K562 (cell line): Measurements from ENCODE around the gene EBF4. TPM values are rescaled to one million over a fixed set of nuclear protein-coding genes. Genes with fewer than 3 reads are reported as not detected.

ENCODE experiments used
- BHLHE40 ChIP-seq: IDR thresholded peaks from 2 replicates; pipeline ENCODE4 v1.6.1; 2011; ENCODE audit warnings: low read length, improper control_type of control experiment
- CREBBP ChIP-seq: IDR thresholded peaks from one replicate; pipeline ENCODE4 v1.6.1; 2012; ENCODE audit warnings: low read depth, mild to moderate bottlenecking, control low read depth, inconsistent platforms, low read length
- DNMT1 ChIP-seq: fragments of 450-650 bp; IDR thresholded peaks from 2 replicates; pipeline ENCODE4 v1.6.1; 2016; ENCODE audit warnings: antibody characterized with exemption, mild to moderate bottlenecking
- FOSL1 ChIP-seq: fragments of 200-800 bp; sonication (Bioruptor generic); conservative IDR thresholded peaks from 2 replicates; pipeline ENCODE4 v1.6.1; 2016; ENCODE audit warnings: missing genetic modification characterization, missing compliant biosample characterization
- GTF2F1 ChIP-seq: IDR thresholded peaks from 2 replicates; pipeline ENCODE4 v1.6.1; 2011; ENCODE audit warnings: low read depth, low read length, improper control_type of control experiment
- HEY1 ChIP-seq: fragments of 250-450 bp; sonication (Bioruptor Pico); IDR thresholded peaks from 2 replicates; pipeline ENCODE4 v1.5.0; 2020; ENCODE audit warnings: mild to moderate bottlenecking, moderate library complexity, borderline replicate concordance
- HSF4 ChIP-seq: fragments of 250-450 bp; sonication (Bioruptor Pico); IDR thresholded peaks from 2 replicates; pipeline ENCODE4 v2.1.2; 2022; ENCODE audit warnings: mild to moderate bottlenecking, moderate library complexity, borderline replicate concordance
- JUN ChIP-seq, 2 experiments: sonication (generic) in 1 of 2; formaldehyde crosslinking in 1 of 2; IDR thresholded peaks; 2 replicates each; pipeline versions ENCODE4 v1.6.1 to v1.8.0; 2012 to 2022; ENCODE audit warnings: borderline replicate concordance in 2 of 2, mild to moderate bottlenecking in 2 of 2, improper control_type of control experiment in 1 of 2, low read depth in 1 of 2, low read length in 1 of 2, missing genetic modification reagents in 1 of 2
- KLF16 ChIP-seq: IDR thresholded peaks from 2 replicates; pipeline ENCODE4 v1.6.1; 2016; ENCODE audit warnings: antibody characterized with exemption
- MEF2D ChIP-seq: conservative IDR thresholded peaks from 2 replicates; pipeline ENCODE4 v1.6.1; 2016; ENCODE audit warnings: low read depth, missing genetic modification characterization, missing compliant biosample characterization
- PBX2 ChIP-seq, 2 experiments: IDR thresholded peaks in 1 of 2; conservative IDR thresholded peaks in 1 of 2; 2 replicates each; pipeline ENCODE4 v1.6.1; 2016; ENCODE audit warnings: low read depth in 2 of 2, mild to moderate bottlenecking in 1 of 2, missing compliant biosample characterization in 1 of 2, missing genetic modification characterization in 1 of 2, moderate library complexity in 1 of 2
- TCF7 ChIP-seq: sonication (generic); IDR thresholded peaks from 2 replicates; pipeline ENCODE4 v1.6.1; 2016; ENCODE audit warnings: antibody characterized with exemption, borderline replicate concordance
- ZNF124 ChIP-seq: sonication (generic); formaldehyde crosslinking; IDR thresholded peaks from 2 replicates; pipeline ENCODE4 v1.8.1; 2022; ENCODE audit warnings: missing genetic modification reagents
- ZNF143 ChIP-seq: sonication (generic); formaldehyde crosslinking; IDR thresholded peaks from 2 replicates; pipeline ENCODE4 v1.9.0; 2022; ENCODE audit warnings: mild to moderate bottlenecking, missing genetic modification reagents
- ZNF431 ChIP-seq: sonication (generic); formaldehyde crosslinking; IDR thresholded peaks from 2 replicates; pipeline ENCODE4 v1.8.0; 2022; ENCODE audit warnings: mild to moderate bottlenecking, missing genetic modification reagents
- ZNF57 ChIP-seq: fragments of 450-650 bp; formaldehyde crosslinking; IDR thresholded peaks from 2 replicates; pipeline ENCODE4 v1.4.0; 2020; ENCODE audit warnings: mild to moderate bottlenecking, moderate library complexity
- polyA plus RNA-seq, 8 experiments: library from polyadenylated mRNA; depleted of rRNA in 4 of 8; stranded (reverse) in 5 of 8; unstranded in 3 of 8; fragments of >200 nt; fragmentation: Nextera tagmentation in 2 of 8; fragmentation: Illumina TruSeq in 1 of 8; extraction: Ambion mirVana in 2 of 8; extraction: Trizol in 1 of 8; gene quantifications; 2 replicates each; pipeline versions ENCODE4 v1.2.1 to v1.2.3, GENCODE V29; 2011 to 2014; ENCODE audit warnings: inconsistent platforms in 1 of 8, missing spikeins in 1 of 8
- total RNA-seq, 7 experiments: library from RNA; depleted of rRNA in 6 of 7; stranded (reverse); fragments of >200 nt in 6 of 7; fragmentation: Illumina TruSeq in 2 of 7; extraction: Trizol in 2 of 7; gene quantifications; 2 replicates each; pipeline versions ENCODE4 v1.2.1 to v1.2.3, GENCODE V29; 2011 to 2021; ENCODE audit warnings: low replicate concordance in 1 of 7
- TF ChIP-seq, protein P1 (sequence below): sonication (generic); formaldehyde crosslinking; IDR thresholded peaks from 2 replicates; pipeline ENCODE4 v1.9.0; 2022; ENCODE audit warnings: mild to moderate bottlenecking, missing genetic modification reagents
- TF ChIP-seq, protein P2 (sequence below), 2 experiments: IDR thresholded peaks; 2 replicates each; pipeline ENCODE4 v1.6.1; 2011; ENCODE audit warnings: borderline replicate concordance in 1 of 2, control low read depth in 1 of 2, low read depth in 1 of 2, low read length in 1 of 2, mild to moderate bottlenecking in 1 of 2, mixed read lengths in 1 of 2, moderate library complexity in 1 of 2; ENCODE audit not compliant: insufficient read depth in 1 of 2, insufficient read length in 1 of 2, poor library complexity in 1 of 2, severe bottlenecking in 1 of 2; ENCODE audit errors: extremely low read depth in 1 of 2
- TF ChIP-seq, protein P3 (sequence below): fragments of 450-650 bp; IDR thresholded peaks from 2 replicates; pipeline ENCODE4 v1.6.1; 2017; ENCODE audit warnings: antibody characterized with exemption

Gene EBF4
- total and polyA plus RNA-seq, 9 of the 15 experiments (the other 6 are each of a cell fraction or from before 2014, with no cell fraction given) = 0.09 TPM; not detected in 8

- no peak for TF ChIP-seq CREBBP
- no peak for TF ChIP-seq KLF16
- TF ChIP-seq MEF2D (tag) = no peak
- no peak for TF ChIP-seq JUN (IDR thresholded peaks at IDR 0.05; ENCODE audit: borderline replicate concordance, low read depth, low read length)
- 0 out of 2 replicates have a peak, but pooled peaks have one; percentile 41 for TF ChIP-seq JUN (CRISPR knock-in tag; IDR thresholded peaks at IDR 0.05; ENCODE audit: borderline replicate concordance)
- no peak for TF ChIP-seq ZNF57
- TF ChIP-seq DNMT1 = no peak
- TF ChIP-seq ZNF143 (CRISPR knock-in tag) = no peak
- TF ChIP-seq BHLHE40 = peak; percentile 88
- TF ChIP-seq ZNF124 = no peak
- no peak for TF ChIP-seq PBX2 (CRISPR knock-in tag; IDR thresholded peaks at IDR 0.05; ENCODE audit: low read depth)
- no peak for TF ChIP-seq PBX2 (tag; conservative IDR thresholded peaks at IDR 0.05; ENCODE audit: low read depth)
- no peak for TF ChIP-seq HSF4 (CRISPR knock-in tag)
- no peak for TF ChIP-seq GTF2F1
- TF ChIP-seq, protein P1, sequence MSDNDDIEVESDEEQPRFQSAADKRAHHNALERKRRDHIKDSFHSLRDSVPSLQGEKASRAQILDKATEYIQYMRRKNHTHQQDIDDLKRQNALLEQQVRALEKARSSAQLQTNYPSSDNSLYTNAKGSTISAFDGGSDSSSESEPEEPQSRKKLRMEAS (CRISPR knock-in tag) = peak; percentile 12; the same call in 1 of the 2 replicates
- no peak for TF ChIP-seq HEY1 (CRISPR knock-in tag)
- peak; percentile 10; the same call in 1 of the 2 replicates for TF ChIP-seq ZNF431 (CRISPR knock-in tag)
- TF ChIP-seq FOSL1 (tag) = peak; percentile 24; the same call in 1 of the 2 replicates
- TF ChIP-seq, protein P2, sequence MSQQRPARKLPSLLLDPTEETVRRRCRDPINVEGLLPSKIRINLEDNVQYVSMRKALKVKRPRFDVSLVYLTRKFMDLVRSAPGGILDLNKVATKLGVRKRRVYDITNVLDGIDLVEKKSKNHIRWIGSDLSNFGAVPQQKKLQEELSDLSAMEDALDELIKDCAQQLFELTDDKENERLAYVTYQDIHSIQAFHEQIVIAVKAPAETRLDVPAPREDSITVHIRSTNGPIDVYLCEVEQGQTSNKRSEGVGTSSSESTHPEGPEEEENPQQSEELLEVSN (IDR thresholded peaks at IDR 0.05; ENCODE audit: borderline replicate concordance in 1 of 2, extremely low read depth in 1 of 2, insufficient read depth in 1 of 2, insufficient read length in 1 of 2, low read depth in 1 of 2, low read length in 1 of 2, poor library complexity in 1 of 2, severe bottlenecking in 1 of 2) = peak in 1 of 2 experiments; percentile 39
- TF ChIP-seq TCF7 = no peak
- TF ChIP-seq, protein P3, sequence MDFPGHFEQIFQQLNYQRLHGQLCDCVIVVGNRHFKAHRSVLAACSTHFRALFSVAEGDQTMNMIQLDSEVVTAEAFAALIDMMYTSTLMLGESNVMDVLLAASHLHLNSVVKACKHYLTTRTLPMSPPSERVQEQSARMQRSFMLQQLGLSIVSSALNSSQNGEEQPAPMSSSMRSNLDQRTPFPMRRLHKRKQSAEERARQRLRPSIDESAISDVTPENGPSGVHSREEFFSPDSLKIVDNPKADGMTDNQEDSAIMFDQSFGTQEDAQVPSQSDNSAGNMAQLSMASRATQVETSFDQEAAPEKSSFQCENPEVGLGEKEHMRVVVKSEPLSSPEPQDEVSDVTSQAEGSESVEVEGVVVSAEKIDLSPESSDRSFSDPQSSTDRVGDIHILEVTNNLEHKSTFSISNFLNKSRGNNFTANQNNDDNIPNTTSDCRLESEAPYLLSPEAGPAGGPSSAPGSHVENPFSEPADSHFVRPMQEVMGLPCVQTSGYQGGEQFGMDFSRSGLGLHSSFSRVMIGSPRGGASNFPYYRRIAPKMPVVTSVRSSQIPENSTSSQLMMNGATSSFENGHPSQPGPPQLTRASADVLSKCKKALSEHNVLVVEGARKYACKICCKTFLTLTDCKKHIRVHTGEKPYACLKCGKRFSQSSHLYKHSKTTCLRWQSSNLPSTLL = no peak
These were observed 40.5 kb upstream of the EBF4 start, which contains the start of gene NOP56 (continued) for GRCh38 chr20:2651772-2652723.
